H1 (cell line): ENCODE measurements around the gene GALNT12. TPM values are rescaled to one million over a fixed set of nuclear protein-coding genes. Genes with fewer than 3 reads are reported as not detected.

Experiments
- CTCF ChIA-PET: fragments of 300-600 bp; sonication (Branson Sonifier 250); formaldehyde crosslinking; loops from one replicate; lab custom pipeline; 2021; ENCODE audit not compliant: partially characterized antibody; lab: Charles Lee
- POLR2A ChIA-PET: fragments of 300-600 bp; sonication (Branson Sonifier 250); formaldehyde crosslinking; loops from one replicate; lab custom pipeline; 2021; ENCODE audit warnings: inconsistent platforms; ENCODE audit not compliant: partially characterized antibody; lab: Charles Lee
- DNase-seq, 2 experiments: peaks; one replicate each; pipeline versions ENCODE4 v3.0.0 to v3.0.0-alpha.2; 2010 to 2022; ENCODE audit warnings: low spot score in 2 of 2, low read depth in 1 of 2, mixed read lengths in 1 of 2
- FAIRE-seq: peaks from 2 replicates; lab custom pipeline; 2011; peaks lifted over from hg19 to GRCh38; lab: Jason Lieb, UNC
- H2AFZ ChIP-seq: 2 replicates; pipeline ENCODE4 v1.8.1; 2012; ENCODE audit warnings: low read length, inconsistent platforms
- H2AK5ac ChIP-seq: 2 replicates; pipeline ENCODE4 v1.6.1; 2013; ENCODE audit warnings: low read depth, low read length
- H2BK120ac ChIP-seq: replicated peaks from 2 replicates; pipeline ENCODE3; 2013; ENCODE audit warnings: low read depth, low read length, inconsistent platforms
- H2BK12ac ChIP-seq: 2 replicates; pipeline ENCODE4 v1.6.1; 2013; ENCODE audit warnings: low read depth, low read length
- H2BK15ac ChIP-seq: 2 replicates; pipeline ENCODE4 v1.6.1; 2013; ENCODE audit warnings: low read length
- H2BK20ac ChIP-seq: 2 replicates; pipeline ENCODE4 v1.6.1; 2013; ENCODE audit warnings: low read length
- H2BK5ac ChIP-seq: 2 replicates; pipeline ENCODE4 v1.6.1; 2013; ENCODE audit warnings: low read depth, low read length
- H3K14ac ChIP-seq: 2 replicates; pipeline ENCODE4 v1.6.1; 2013; ENCODE audit warnings: inconsistent platforms; ENCODE audit not compliant: insufficient read length
- H3K18ac ChIP-seq: 2 replicates; pipeline ENCODE4 v1.6.1; 2013; ENCODE audit warnings: low read length; ENCODE audit errors: extremely low read depth
- H3K23ac ChIP-seq: 2 replicates; pipeline ENCODE4 v1.6.1; 2013; ENCODE audit warnings: inconsistent platforms; ENCODE audit not compliant: insufficient read length
- H3K23me2 ChIP-seq: 2 replicates; pipeline ENCODE4 v1.6.1; 2013; ENCODE audit warnings: low read depth, low read length
- H3K27ac ChIP-seq: 2 replicates; pipeline ENCODE4 v1.6.1; 2011; ENCODE audit warnings: low read depth, low read length, inconsistent platforms
- H3K27me3 ChIP-seq, 4 experiments: replicated peaks in 1 of 4; 1 replicate in 1 of 4; 2 replicates in 3 of 4; pipeline versions ENCODE4 v1.6.1 to v1.8.1; 2011 to 2013; ENCODE audit warnings: low read length in 3 of 4, mild to moderate bottlenecking in 3 of 4, inconsistent platforms in 2 of 4, mixed read lengths in 2 of 4, moderate library complexity in 1 of 4; ENCODE audit not compliant: control insufficient read depth in 3 of 4, insufficient read depth in 3 of 4; ENCODE audit errors: extremely low read depth in 1 of 4
- H3K36me3 ChIP-seq, 4 experiments: 2 replicates each; pipeline versions ENCODE4 v1.6.1 to v1.8.1; 2011 to 2013; ENCODE audit warnings: mild to moderate bottlenecking in 4 of 4, low read length in 3 of 4, moderate library complexity in 2 of 4, control low read depth in 1 of 4, inconsistent platforms in 1 of 4; ENCODE audit not compliant: insufficient read depth in 4 of 4, control insufficient read depth in 2 of 4
- H3K4ac ChIP-seq: replicated peaks from 2 replicates; pipeline ENCODE3; 2013; ENCODE audit warnings: low read length, low read depth, mixed read lengths, inconsistent platforms; ENCODE audit not compliant: insufficient read length
- H3K4me1 ChIP-seq, 4 experiments: replicated peaks in 1 of 4; 1 replicate in 1 of 4; 2 replicates in 3 of 4; pipeline versions ENCODE4 v1.6.1 to v1.8.1; 2011 to 2013; ENCODE audit warnings: low read length in 3 of 4, inconsistent platforms in 2 of 4, mixed read lengths in 1 of 4; ENCODE audit not compliant: insufficient read depth in 4 of 4, control insufficient read depth in 3 of 4
- H3K4me2 ChIP-seq, 2 experiments: 2 replicates each; pipeline versions ENCODE4 v1.6.1 to v1.8.1; 2011 to 2013; ENCODE audit warnings: low read depth in 2 of 2, low read length in 2 of 2, control low read depth in 1 of 2, inconsistent platforms in 1 of 2, mild to moderate bottlenecking in 1 of 2; ENCODE audit not compliant: insufficient read depth in 1 of 2
- H3K4me3 ChIP-seq, 4 experiments: fragments of 200-600, 300-600 bp in 1 of 4; sonication (generic), shearing (Covaris generic), sonication (Bioruptor Twin) in 1 of 4; 2 replicates each; pipeline versions ENCODE4 v1.5.1 to v1.8.1; 2011 to 2016; ENCODE audit warnings: low read length in 4 of 4, low read depth in 3 of 4, control low read depth in 2 of 4, inconsistent platforms in 2 of 4, mild to moderate bottlenecking in 2 of 4, mixed read lengths in 1 of 4, moderate library complexity in 1 of 4; ENCODE audit not compliant: insufficient read depth in 2 of 4; ENCODE audit errors: extremely low read depth in 1 of 4
- H3K56ac ChIP-seq: replicated peaks from 2 replicates; pipeline ENCODE3; 2013; ENCODE audit warnings: low read depth, mild to moderate bottlenecking, mixed read lengths, low read length, inconsistent platforms; ENCODE audit not compliant: insufficient read length
- H3K79me1 ChIP-seq: 2 replicates; pipeline ENCODE4 v1.6.1; 2013; ENCODE audit warnings: low read depth, low read length, control low read depth
- H3K79me2 ChIP-seq, 2 experiments: 2 replicates each; pipeline versions ENCODE4 v1.6.1 to v1.8.1; 2012 to 2013; ENCODE audit warnings: low read length in 2 of 2, mild to moderate bottlenecking in 2 of 2, inconsistent platforms in 1 of 2; ENCODE audit not compliant: insufficient read depth in 2 of 2, control insufficient read depth in 1 of 2
- H3K9ac ChIP-seq, 4 experiments: replicated peaks in 1 of 4; 1 replicate in 1 of 4; 2 replicates in 3 of 4; pipeline versions ENCODE4 v1.6.1 to v1.8.1; 2011 to 2013; ENCODE audit warnings: low read depth in 3 of 4, low read length in 3 of 4, control low read depth in 2 of 4, mild to moderate bottlenecking in 2 of 4, moderate library complexity in 2 of 4, inconsistent platforms in 1 of 4; ENCODE audit errors: extremely low read depth in 1 of 4
- H3K9me3 ChIP-seq, 2 experiments: 2 replicates each; pipeline versions ENCODE4 v1.6.1 to v1.8.1; 2012 to 2013; ENCODE audit warnings: mild to moderate bottlenecking in 2 of 2, moderate library complexity in 2 of 2, control low read depth in 1 of 2, inconsistent platforms in 1 of 2, low read depth in 1 of 2, low read length in 1 of 2, mixed read lengths in 1 of 2; ENCODE audit not compliant: insufficient read depth in 2 of 2
- H4K20me1 ChIP-seq, 2 experiments: replicated peaks in 1 of 2; 2 replicates each; pipeline versions ENCODE3 to v1.8.1; 2011 to 2013; ENCODE audit warnings: inconsistent platforms in 2 of 2, low read length in 2 of 2, mild to moderate bottlenecking in 1 of 2; ENCODE audit not compliant: insufficient read depth in 2 of 2, control insufficient read depth in 1 of 2
- H4K5ac ChIP-seq: 2 replicates; pipeline ENCODE4 v1.6.1; 2013; ENCODE audit warnings: low read length, low read depth, mixed read lengths, inconsistent platforms; ENCODE audit not compliant: insufficient read length
- H4K8ac ChIP-seq: 2 replicates; pipeline ENCODE4 v1.8.0; 2013; ENCODE audit warnings: mild to moderate bottlenecking, moderate library complexity, low read length, inconsistent platforms; ENCODE audit not compliant: insufficient read depth; ENCODE audit errors: extremely low read depth
- H4K91ac ChIP-seq: replicated peaks from 2 replicates; pipeline ENCODE3; 2013; ENCODE audit warnings: low read length, mixed read lengths, inconsistent platforms; ENCODE audit not compliant: insufficient read length
- ATF2 ChIP-seq: IDR thresholded peaks from 2 replicates; pipeline ENCODE4 v1.6.1; 2012; ENCODE audit warnings: low read length, inconsistent platforms
- BCL11A ChIP-seq, 2 experiments: IDR thresholded peaks; one replicate each; pipeline ENCODE4 v1.6.1; 2011; ENCODE audit warnings: low read depth in 2 of 2, low read length in 2 of 2, mild to moderate bottlenecking in 2 of 2
- BRCA1 ChIP-seq: IDR thresholded peaks from 2 replicates; pipeline ENCODE4 v1.6.1; 2012; ENCODE audit warnings: low read depth, low read length, improper control_type of control experiment
- FOSL1 ChIP-seq: IDR thresholded peaks from 2 replicates; pipeline ENCODE4 v1.6.1; 2011; ENCODE audit warnings: mild to moderate bottlenecking, low read depth, low read length, moderate library complexity; ENCODE audit not compliant: insufficient read depth
- GABPA ChIP-seq: IDR thresholded peaks from 2 replicates; pipeline ENCODE4 v1.6.1; 2011; ENCODE audit warnings: mild to moderate bottlenecking, low read length, moderate library complexity, borderline replicate concordance; ENCODE audit not compliant: insufficient read depth
- KDM4A ChIP-seq: IDR thresholded peaks from one replicate; pipeline ENCODE4 v1.7.1; 2012; ENCODE audit warnings: low read depth, mild to moderate bottlenecking, moderate library complexity, low read length, inconsistent platforms; ENCODE audit not compliant: severe bottlenecking
- KDM5A ChIP-seq: fragments of 200-600 bp; IDR thresholded peaks from 2 replicates; pipeline ENCODE4 v1.7.1; 2012; ENCODE audit warnings: mild to moderate bottlenecking, low read length, inconsistent platforms, mixed read lengths
- MAFK ChIP-seq: IDR thresholded peaks from 2 replicates; pipeline ENCODE4 v1.6.1; 2012; ENCODE audit warnings: low read depth, mild to moderate bottlenecking, improper control_type of control experiment, low read length
- NANOG ChIP-seq: IDR thresholded peaks from 2 replicates; pipeline ENCODE4 v1.6.1; 2011; ENCODE audit warnings: low read length, low read depth, mild to moderate bottlenecking, inconsistent platforms; ENCODE audit not compliant: insufficient read depth, poor library complexity, severe bottlenecking
- NRF1 ChIP-seq: IDR thresholded peaks from 2 replicates; pipeline ENCODE4 v1.6.1; 2011; ENCODE audit warnings: mild to moderate bottlenecking, low read depth, low read length, improper control_type of control experiment
- SP1 ChIP-seq: IDR thresholded peaks from 2 replicates; pipeline ENCODE4 v1.6.1; 2011; ENCODE audit warnings: low read depth, low read length
- TBP ChIP-seq: IDR thresholded peaks from 2 replicates; pipeline ENCODE4 v1.6.1; 2011; ENCODE audit warnings: low read depth, low read length, improper control_type of control experiment
- TEAD4 ChIP-seq: IDR thresholded peaks from 2 replicates; pipeline ENCODE4 v1.6.1; 2012; ENCODE audit warnings: low read depth, low read length, inconsistent platforms, mixed read lengths
- WGBS, 2 experiments: shearing (Covaris generic) in 1 of 2; methylation state at CpG; one replicate each; pipeline versions ENCODE4 v1.1.6 to v1.1.7; 2013 to 2015; ENCODE audit warnings: low lambda C conversion rate in 2 of 2, mixed read lengths in 2 of 2, inconsistent platforms in 1 of 2, low coverage in 1 of 2, missing lambda C conversion rate in 1 of 2; ENCODE audit not compliant: insufficient replicate concordance in 2 of 2, insufficient coverage in 1 of 2, insufficient read length in 1 of 2; ENCODE audit errors: extremely low coverage in 1 of 2, missing lambda C conversion rate in 1 of 2; 5-methylcytosine and 5-hydroxymethylcytosine counted together
- polyA plus RNA-seq, 7 experiments: library from polyadenylated mRNA; depleted of rRNA in 3 of 7; stranded (reverse) in 5 of 7; unstranded in 2 of 7; fragments of >200 nt in 5 of 7; fragments of 200-250 nt in 2 of 7; gene quantifications; 1 replicate in 5 of 7; 2 replicates in 1 of 7; 4 replicates in 1 of 7; pipeline versions ENCODE4 v1.2.1 to v1.2.3, GENCODE V29; 2011 to 2013; ENCODE audit warnings: missing spikeins in 2 of 7, mixed read lengths in 2 of 7
- total RNA-seq: library from RNA; stranded (reverse); fragmentation: NEBNext Ultra II Directional; extraction: Animal tissue kit (Norgen Biotek cat#: 25700); gene quantifications from 2 replicates; pipeline ENCODE4 v1.2.1, GENCODE V29; 2021

Gene GALNT12
- total and polyA plus RNA-seq, 2 of the 8 experiments (the other 6 are each of a cell fraction or from before 2014, with no cell fraction given) = 16.2 to 19.6 TPM

DNA sequence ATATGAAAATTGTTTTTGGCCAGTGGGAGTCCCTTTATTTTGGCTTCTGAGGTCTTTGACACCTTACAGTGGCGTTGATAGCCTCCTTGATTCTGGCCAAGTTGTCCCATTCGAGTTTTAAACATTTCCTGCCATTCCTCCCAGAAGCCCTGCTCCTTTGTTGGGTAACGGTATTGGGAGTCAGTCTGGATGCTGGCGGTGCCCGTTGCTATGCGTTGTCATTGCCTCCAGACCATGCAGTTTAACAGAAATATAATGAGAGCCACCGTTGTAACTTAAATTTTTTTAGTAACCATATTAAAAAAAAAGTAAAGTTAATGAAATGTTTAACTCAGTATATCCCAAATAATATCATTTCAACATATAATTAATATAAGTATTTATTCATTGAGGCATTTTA, 35.0 kb downstream of the GALNT12 start:
- Histone ChIP-seq H4K20me1 (peaks cover 0 to 5% of the 10 kb centered on the region in 2 experiments), H3K4me2 (no peak overlapping the region), H3K4ac (no peak overlapping the region), H3K27me3 (no peaks in the 10 kb centered on the region), H3K4me1 (peaks cover 0 to 4% (median under 1%) of the 10 kb centered on the region in 4 experiments; a peak in 2 of 7 replicates), H2BK20ac (no peak overlapping the region), H3K4me3 (no peak overlapping the region), H2BK120ac (no peak overlapping the region), H3K79me2 (no peaks in the 10 kb centered on the region), H3K18ac (no peak overlapping the region), H2BK15ac (no peak overlapping the region), H2BK5ac (no peak overlapping the region), H2AK5ac (no peak overlapping the region), H2BK12ac (no peak overlapping the region), H4K91ac (no peak overlapping the region), H4K8ac (no peak overlapping the region), H3K27ac (no peak overlapping the region), H3K9ac (no peak overlapping the region), H3K23ac (no peak overlapping the region), H2AFZ (no peak overlapping the region), H3K9me3 (no peaks in the 10 kb centered on the region), H3K14ac (no peak overlapping the region), H3K36me3 (peaks cover 0 to 23% (median 5%) of the 10 kb centered on the region in 4 experiments; a peak in 6 of 8 replicates), H3K79me1 (no peaks in the 10 kb centered on the region), H4K5ac (no peak overlapping the region), H3K23me2 (no peaks in the 10 kb centered on the region), H3K56ac (no peak overlapping the region)
- ChIA-PET CTCF (interaction anchor here (0.6 to 1.1 kb wide), 4 partner anchors 157 to 297 kb away, joined by 3 to 4 read pairs (median 3); no protein-coding TSS in a partner anchor), POLR2A (no interaction called here)
- no peak for FAIRE-seq
- 90% methylated on average over 7 of the region's 7 CpGs; no CpG with 5 or more reads in 1 of the 2 experiments for whole genome bisulfite sequencing, 2 experiments
- no peak for DNase-seq
- no peak for TF ChIP-seq BCL11A (IDR thresholded peaks at IDR 0.05; ENCODE audit: low read depth in 2 of 2, low read length in 2 of 2)
- no peak for TF ChIP-seq KDM5A
- no peak for TF ChIP-seq TBP
- no peak for TF ChIP-seq ATF2
- TF ChIP-seq MAFK = no peak
- TF ChIP-seq BRCA1 = no peak
- TF ChIP-seq SP1 = no peak
- no peak for TF ChIP-seq KDM4A
- no peak for TF ChIP-seq NRF1
- no peak for TF ChIP-seq NANOG
- TF ChIP-seq GABPA = no peak
- no peak for TF ChIP-seq FOSL1
- no peak for TF ChIP-seq TEAD4
